Femur (tissue), 1 donor: ENCODE measurements around the gene FBRSL1.

Experiments
- DNase-seq: peaks from one replicate; pipeline ENCODE4 v3.0.0-alpha.2; 2017

Gene FBRSL1

DNA sequence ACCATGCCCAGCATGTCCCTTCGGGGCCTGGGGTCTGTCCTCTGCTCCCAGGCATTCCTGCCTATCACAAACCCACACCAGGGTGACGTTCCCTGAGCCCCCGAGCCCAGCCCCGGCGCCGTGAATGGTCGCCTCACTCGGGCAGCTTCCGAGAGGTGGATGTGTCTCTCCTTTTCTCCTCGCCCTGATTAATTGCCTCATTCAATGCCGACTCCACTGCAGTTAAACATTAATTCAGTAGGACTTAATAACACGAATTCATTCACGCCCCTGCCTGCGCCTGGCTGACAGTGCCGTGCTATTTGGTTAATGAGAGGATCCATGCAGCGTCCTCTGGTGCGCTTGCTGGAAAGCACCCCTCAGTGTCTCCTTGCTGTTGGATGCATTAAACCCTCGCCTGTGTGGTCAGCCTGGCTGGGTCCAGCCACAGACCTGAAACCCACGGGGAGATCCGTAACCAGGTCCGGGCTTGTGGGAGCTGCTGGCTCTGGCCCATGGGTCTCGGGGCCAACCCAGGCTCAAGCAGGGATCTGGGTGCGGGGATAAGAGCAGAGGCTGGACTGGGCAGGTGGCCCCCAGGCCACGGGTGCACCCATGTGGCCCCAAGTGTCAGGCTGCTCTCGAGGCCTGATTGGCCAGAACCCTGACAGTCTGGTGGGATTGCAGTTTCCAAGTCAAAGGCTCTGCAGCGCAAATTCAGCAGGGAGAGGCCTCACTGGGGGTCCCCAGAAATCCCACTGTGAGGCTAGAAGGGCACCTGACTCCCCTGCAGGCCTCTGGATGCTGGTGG, 55.4 kb downstream of the FBRSL1 start:
- no peak for DNase-seq

DNA sequence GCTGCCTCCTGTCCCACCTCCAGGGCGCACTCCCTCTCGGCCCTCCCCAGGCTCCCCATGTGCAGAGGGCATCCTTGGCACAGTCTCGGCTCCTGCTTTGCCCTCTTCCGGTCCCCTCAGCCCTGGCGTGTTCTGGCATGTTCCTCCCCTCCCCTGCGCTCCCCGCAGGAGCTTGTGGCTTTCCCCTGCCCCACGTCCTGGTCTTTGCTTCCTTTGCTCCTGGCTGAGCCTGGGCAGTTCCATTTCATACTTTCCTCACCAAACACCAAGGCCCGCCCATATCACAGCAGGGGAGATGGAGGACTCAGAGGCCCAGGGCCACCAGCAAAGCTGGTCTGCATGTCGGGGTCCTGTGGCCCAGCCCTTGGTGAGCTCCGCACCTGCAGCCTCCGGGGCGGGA, 56.0 kb downstream of the FBRSL1 start:
- no peak for DNase-seq

DNA sequence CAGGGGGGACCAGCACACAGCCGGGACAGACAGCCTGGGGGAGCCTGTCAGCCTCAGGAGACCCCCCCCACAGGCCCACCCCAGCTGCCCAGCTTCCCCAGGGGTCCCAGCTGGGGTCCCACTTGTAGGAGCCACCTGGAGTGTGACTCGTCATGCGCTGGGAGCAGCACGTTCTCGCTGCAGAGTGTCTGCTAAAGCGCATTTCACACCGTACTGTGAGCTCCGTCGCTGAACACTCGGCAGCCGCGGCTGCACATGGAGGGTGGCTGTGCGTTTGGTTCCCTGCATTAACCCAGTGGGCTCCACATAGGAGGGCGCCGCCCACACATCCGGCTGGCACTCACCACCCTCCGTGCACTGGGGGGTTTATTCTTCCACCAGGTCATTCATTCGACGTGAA, 56.7 kb downstream of the FBRSL1 start:
- DNase-seq: no peak

DNA sequence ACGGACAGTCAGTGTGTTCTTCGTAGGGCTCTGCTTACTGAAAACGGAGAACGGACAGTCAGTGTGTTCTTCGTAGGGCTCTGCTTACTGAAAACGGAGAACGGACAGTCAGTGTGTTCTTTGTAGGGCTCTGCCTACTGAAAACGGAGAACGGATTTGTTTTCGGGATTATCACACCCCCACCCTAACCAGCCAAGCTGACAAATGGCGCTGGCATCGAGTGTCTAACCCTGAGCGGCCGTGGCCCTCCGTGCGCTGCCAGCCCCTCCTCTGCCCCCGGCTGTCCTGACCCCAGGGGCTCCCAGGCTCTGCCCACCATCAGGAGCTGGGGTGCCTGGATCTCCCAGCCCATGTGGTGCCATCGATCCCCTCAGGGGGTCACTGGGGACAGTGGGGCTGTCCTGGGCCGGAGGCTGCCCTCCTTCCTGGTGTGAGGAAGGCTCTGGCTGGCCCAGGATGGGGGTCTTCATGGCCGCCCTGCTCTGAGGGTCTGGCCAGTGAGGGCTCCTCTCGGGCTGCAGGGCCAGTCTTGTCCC, 57.3 kb downstream of the FBRSL1 start:
- no peak for DNase-seq

DNA sequence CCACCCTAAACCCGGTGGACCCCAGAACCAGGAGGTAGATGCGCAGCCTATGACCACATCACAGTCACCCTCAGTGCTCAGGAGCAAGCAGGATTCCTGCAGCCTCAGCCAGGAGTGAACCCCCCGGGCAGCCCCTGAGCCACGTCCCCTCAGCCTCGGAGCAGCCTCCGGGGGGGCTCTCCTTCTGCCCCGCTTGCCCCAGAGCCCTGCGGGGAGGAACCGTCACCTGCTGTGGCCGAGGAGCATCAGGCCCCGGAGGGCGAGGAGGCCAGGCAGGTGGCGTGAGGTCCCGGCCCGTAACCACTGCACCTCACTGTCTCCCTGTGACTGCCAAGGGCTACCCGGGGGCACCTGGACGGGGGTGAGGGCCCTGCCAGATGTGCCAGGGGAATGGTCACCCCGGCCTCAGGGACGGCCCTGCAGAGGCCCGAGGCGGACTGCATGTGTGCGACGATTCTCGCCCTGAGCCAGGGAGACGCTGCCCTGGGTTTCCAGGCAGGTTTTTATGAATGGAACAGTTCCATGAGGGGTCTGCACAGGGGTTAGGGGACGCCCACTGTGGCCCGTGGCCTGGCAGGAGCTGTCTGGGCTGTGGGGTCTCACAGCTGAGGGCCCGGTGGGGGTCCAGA, 58.6 kb downstream of the FBRSL1 start:
- no peak for DNase-seq

DNA sequence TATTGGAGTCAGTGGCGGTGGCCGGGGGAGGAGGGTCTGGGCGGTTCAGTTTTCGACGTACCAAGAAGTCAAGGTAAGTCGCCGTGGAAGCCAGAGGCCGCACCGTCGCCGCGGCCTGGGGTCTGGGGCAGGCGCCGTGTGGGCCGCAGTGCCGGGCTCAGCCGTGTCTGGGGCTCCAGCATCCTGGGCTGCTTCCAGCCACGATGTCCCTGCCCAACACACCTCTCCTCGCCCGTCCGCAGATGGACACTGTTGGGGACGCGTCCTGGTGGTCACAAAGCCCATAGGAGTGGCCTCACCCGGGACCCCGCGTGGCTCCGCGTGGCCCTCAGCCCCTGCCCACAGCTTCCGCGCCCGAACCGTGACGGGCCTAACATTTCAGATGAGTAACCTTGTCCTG, 59.1 kb downstream of the FBRSL1 start:
- no peak for DNase-seq

DNA sequence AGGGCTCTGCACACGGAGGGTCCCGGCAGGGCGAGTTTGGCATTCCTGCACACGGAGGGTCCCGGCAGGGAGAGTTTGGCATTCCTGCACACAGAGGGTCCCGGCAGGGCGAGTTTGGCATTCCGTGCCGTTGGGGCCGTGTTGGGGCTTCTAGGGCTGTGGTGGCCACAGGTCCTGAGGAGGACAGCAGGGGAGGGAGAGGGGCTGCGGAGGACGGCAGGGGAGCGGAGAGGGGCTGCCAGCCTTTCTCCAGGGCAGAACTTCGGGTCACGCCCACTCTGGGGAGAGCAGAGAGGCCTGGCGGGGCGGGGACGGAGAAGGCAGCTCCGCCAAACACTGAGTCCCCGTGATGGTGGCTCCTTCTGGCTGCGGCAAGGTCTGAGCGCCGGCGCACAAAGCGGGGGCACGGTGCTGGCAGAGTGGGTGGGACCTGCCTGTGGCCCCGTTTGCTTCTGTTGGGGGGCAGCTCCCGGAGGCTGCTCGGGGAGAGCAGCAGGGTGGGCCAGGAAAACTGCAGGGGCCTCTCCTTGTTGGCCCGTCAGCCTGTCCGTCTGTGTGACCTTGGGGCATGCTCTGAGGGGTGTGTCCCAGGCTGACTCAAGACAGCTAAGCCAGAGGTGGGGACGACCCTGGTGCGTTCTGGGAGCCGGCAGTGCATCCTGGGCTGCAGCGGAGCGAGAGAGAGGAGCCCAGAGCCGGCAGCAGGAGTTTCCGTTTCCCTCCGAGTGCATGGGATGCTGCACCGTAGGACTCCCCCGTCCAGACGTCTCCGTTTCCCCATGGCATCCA, 60.3 kb downstream of the FBRSL1 start:
- DNase-seq: no peak

DNA sequence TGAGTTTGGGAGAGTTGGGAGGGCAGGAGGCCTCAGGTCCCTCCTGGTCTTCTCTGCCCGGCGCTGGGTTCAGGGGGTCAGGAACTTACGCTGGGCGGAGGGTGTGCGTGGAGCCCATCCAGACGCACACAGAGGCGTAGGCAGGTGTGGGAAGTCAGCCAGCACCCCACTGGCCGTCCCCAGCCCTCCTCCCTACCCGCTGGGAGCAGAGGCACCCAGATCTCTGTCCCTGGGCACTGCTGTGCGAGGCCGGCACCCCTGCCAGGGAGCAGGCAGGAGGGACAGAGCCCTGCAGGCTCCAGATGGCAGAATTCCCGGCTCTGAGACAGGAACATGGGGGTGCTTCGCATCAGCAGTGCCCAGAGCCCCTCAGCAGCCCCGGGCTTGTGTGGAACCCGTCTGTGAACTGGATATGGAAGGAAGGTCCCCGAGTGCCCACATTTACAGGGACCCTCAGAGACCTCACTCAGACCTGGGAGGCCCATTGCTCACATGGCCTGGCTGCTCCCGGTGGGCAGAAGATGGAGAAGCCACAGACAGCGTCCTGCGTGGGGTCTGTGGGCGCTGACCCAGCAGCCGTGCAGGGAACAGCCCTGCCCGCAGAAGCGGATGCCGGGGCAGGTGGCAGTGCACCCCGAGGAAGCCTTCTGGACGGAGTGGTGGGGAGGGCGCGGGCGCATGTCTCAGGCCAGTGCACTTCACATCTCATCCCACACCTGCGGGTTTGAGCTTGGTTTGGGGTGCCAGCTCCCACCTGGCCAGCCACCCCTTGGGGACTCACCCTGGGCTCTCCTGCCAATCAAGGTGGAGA, 61.1 kb downstream of the FBRSL1 start:
- no peak for DNase-seq

DNA sequence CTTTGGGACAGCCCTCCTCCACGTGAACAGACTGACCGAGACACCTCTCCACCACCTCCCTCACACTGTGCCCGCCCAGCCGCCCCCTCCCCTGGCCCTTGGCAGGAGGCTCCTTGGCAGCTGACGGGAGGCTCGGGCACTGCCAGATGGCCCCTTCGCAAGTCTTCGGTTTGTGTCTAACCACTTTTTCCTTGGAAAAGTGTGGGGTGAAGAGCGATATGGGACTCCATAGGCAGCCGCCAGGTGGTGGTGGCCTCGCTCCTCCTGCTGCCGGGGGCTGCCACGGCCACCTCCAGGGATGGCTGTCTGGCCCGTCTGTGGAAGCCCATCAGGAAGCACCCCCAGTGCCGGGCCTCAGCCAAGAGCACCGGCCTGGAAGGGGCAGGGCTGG, 61.7 kb downstream of the FBRSL1 start:
- no peak for DNase-seq

DNA sequence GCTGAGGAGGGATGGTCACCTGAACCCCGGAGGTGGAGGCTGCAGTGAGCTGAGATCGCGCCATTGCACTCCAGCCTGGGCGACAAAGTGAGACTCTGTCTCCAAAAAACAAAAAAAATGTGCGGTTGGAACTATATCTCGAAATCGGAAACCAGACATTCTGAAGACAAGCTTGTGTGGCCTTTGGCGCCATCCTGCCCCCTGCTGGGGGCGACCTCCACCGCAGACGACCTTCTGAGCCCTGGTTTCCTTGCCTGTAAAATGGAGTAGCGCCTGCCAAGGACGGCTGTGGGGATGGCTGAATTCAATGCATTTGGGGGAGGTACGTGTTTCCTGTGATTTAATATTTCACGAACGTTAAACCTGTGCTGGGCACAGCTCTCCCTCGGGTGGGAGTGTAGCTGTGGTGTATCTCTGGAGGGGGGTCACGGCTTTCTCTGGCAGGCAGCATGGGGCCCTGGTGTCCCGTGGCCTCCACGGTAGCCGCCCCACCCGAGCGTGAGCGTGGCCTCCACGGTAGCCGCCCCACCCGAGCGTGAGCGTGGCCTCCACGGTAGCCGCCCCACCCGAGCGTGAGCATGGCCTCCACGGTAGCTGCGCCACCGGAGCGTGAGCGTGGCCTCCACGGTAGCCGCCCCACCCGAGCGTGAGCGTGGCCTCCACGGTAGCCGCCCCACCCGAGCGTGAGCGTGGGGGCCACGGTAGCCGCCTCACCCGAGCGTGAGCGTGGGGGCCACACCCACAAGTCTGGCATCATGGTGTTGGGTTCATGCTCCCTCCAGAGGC, 65.1 kb downstream of the FBRSL1 start:
- DNase-seq: no peak

DNA sequence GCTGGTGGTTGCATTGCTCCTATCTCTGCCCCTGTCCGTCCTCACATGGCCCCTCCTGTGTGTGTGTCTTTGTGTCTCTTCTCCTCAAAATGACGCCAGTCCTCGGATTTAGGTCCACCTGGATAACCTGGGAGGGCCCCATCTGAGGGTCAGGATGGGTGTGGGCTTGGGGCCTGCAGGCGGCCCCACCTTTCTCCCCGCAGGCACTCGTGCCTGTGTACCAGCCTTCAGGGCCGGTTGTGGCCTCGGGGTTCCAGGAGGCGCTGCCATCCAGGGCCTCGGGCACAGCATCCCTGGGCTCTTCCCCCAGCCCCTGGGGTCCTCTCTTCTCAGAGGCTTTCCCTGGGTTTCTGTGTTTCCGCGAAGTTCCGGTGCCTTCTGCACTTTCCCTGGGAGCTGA, 65.7 kb downstream of the FBRSL1 start:
- no peak for DNase-seq

DNA sequence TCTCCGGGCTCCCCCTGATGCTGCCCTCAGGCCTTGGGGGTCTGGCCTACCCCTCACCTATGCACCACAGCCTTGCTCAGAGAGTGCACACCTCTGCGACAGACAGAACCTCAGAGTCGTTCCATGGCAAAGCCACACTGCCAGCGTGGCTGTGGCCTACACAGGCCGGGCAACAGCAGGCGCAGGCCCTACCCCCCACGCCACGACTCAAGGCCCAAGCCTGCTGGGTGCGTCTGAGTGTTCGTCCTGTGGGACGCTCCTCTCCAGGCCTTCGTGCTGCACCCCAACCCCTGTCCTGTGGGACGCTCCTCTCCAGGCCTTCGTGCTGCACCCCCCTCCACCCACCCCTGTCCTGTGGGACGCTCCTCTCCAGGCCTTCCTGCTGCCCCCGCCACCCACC, 66.3 kb downstream of the FBRSL1 start:
- DNase-seq: no peak

DNA sequence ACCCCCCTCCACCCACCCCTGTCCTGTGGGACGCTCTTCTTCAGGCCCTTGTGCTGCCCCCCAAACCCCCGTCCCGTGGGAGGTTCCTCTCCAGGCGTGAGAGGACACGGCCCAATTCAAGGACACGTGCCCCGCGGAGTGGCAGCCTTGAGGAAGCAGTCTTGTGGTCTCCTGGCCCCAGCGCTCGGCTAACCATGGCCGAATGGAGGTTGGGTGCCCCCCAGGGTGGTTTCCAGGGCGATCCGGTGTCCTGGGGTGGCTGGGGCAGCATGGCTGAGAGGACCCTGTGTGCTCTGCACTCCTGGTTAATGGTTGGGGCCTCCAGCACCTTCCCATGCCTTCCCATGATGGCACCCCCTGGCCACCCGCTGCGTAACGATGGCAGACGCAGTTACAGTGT, 66.8 kb downstream of the FBRSL1 start:
- no peak for DNase-seq

DNA sequence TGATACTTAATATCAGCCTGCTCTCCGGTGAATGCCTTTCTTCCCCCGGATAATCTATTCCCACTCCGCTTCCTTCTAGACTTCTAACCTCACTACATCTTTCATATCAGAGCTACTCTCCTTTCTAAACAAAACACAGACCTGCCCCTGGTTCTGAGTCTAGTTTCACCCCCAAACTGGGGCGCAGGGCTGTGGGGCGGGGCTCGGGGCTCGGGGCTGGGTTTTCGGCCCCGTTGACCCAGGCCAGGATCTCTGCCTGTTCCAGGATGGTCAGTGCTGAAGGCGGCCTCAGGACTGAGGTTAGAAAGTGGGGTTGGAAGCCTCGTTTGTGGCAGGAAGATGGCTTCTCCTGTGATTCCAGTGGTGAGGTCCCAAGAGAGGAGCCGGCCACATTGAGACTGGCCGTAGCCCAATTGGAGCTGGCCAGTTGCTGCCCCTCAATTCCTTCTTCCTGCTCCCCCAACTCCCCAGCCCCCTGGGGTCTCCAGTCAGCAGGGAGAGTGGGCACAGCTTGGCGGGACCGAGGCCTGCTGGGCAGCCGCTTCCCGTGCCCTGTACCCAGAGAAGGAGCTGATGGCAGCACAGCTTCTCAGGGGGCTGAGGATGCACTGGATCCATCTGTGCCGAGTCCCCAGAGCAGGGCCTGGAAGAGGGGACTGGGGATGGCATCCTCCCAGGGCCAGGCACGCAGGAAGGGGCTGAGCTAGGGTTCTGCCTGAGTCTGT, 67.5 kb downstream of the FBRSL1 start:
- no peak for DNase-seq

DNA sequence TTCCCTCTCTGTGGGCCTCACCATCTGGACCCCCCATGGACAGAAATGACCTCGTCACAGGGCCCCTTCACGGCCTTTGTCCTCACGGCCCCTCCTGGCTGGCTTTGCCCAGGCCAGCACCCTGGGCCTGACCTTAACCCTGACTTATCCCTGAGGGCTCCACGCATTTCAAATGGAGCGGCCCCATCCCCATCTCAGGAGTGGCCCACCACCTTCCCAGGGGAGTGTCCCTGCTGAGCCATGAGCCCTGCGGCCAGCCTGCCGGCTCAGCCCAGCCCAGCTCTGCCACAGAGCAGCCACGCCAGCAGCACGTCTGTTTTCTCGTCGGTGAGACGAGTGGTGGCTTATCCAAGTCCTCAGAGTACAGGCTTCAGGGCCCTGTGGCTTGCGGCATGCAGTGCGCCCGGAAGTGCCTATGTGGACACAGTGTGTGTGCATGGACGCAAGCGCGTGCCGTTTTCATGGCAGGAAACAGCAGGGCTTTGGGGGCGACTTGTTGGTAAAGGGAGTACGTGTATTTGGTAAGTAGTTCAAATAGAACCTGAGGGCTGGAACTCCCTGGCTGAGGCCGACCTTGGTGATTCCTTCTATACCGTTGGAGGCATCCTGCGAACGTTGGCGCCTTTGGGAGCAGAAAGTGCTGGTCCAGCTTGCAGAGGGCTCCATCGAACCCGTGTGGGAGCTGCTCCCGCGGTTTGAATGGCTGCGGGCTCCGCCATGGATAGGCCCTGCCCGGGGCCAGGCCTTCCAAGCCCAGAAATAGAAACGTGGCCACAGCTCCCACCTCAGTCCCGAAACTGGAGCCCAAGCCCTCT, 68.3 kb downstream of the FBRSL1 start:
- no peak for DNase-seq

DNA sequence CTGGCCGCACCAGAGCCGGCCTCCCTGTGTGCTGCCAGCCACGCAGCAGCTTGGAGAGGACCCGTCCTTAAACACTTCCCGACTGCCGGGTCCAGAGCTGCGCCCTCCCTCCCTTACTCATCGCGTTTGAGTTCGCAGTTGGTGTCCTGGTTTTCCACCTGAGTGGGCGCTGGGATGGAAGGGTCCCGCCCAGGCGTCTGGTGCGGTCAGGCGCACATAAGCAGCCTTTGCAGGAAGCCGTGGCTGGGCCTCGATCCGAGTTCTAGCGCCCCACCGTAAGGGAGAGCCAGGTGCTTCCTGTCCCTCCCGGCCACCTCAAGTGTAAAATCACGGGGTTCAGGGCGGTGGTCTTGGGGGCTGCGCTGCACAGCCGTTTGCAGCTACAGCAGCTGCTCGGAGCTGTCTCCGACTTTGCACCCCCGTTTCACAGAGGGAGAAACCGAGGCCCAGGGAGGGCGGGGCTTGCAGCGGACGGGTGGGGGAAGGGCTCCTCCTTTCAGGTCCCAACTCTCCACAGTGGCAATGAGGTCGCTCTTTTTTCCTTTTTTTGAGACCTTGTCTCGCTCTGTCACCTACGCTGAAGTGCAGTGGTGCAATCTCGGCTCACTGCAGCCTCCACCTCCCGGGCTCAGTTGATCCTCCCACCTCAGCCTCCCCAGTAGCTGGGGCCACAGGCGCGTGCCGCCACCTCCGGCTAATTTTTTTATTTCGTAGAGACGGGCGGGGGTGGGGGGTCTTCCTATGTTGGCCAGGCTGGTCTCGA, 69.1 kb downstream of the FBRSL1 start:
- no peak for DNase-seq

DNA sequence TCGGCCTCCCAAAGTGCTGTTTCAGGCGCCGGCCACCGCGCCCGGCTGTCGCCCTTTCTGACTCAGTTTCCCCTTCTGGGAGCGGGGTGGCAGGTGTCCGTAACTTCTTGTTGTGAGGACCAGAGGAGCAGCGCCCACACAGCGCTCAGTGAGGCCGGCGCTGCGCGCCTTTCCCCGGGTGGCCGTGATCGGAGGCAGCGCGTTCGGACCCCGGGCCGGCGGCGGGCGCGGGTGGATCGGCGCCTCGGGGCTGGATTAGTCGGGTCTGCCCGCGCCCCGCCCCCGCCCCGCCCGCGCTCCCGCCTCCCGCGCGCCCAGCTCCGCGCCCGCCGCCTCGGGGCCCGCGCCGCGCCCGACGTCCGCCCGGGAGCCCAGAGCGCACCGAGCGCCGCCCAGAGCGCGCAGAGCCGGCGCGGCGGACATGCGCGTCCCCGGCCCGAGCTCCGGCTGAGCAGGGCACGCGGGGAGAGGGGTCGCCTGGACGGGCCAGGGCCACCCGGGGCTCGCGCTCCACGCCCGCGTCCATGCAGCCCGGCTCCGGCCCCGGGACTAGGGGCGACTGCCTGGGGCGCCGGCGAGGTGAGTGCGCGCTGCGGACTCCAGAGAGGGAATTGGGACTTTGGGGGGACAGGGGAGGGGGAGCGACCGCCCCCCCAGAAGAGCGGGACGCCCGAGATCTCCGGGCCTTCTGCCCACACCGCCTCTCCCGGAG, 69.9 kb downstream of the FBRSL1 start:
- DNase-seq: peak; percentile 70

DNA sequence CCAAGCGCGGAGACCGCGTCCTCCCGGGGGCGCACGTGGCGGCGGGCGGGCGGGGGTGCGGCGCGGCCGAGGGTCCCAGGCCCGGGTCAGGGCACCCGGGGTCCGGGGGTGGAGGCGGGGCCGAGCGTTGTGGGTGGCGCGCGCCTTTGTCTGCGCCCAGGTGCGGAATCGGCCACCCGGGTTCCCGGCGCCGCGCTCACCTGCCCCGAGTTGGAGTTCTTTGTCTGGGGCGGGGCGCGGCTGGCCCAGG, 70.3 kb downstream of the FBRSL1 start:
- DNase-seq: no peak
